Breast epithelium (tissue), 4 donors: ENCODE measurements around the gene IREB2. TPM values are rescaled to one million over a fixed set of nuclear protein-coding genes. Genes with fewer than 3 reads are reported as not detected.

Experiments used
- DNase-seq, 2 donors: peaks; one replicate each; pipeline ENCODE4 v3.0.0-alpha.2; 2019; ENCODE audit warnings: low spot score in 2 of 2
- H3K27ac ChIP-seq, 2 donors: fragments of 200-600 bp; sonication (generic) in 1 of 2; one replicate each; pipeline ENCODE4 v1.5.1; 2016 to 2019; ENCODE audit warnings: mild to moderate bottlenecking in 1 of 2
- H3K27me3 ChIP-seq, 2 donors: fragments of 200-600 bp; sonication (generic) in 1 of 2; one replicate each; pipeline versions ENCODE4 v1.5.1 to v1.6.0; 2017 to 2019; ENCODE audit warnings: control low read depth in 1 of 2, mild to moderate bottlenecking in 1 of 2
- H3K36me3 ChIP-seq: fragments of 200-600 bp; one replicate; pipeline ENCODE4 v1.5.1; 2019
- H3K4me1 ChIP-seq, 2 donors: fragments of 200-600 bp; sonication (generic); one replicate each; pipeline ENCODE4 v1.5.1; 2016 to 2019; ENCODE audit warnings: control low read depth in 1 of 2
- H3K4me3 ChIP-seq, 3 donors: fragments of 200-600 bp; sonication (generic); 1 replicate in 2 of 3; 2 replicates in 1 of 3; pipeline ENCODE4 v1.5.1; 2016 to 2019; ENCODE audit warnings: mild to moderate bottlenecking in 3 of 3, moderate library complexity in 2 of 3
- H3K9me3 ChIP-seq, 2 donors: fragments of 200-600 bp; sonication (generic) in 1 of 2; one replicate each; pipeline ENCODE4 v1.5.1; 2016 to 2019; ENCODE audit warnings: control low read depth in 1 of 2
- CTCF ChIP-seq, 3 donors: fragments of 450-650 bp; IDR thresholded peaks; one replicate each; pipeline ENCODE4 v1.5.1; 2016 to 2017; ENCODE audit warnings: antibody characterized with exemption in 3 of 3, mild to moderate bottlenecking in 3 of 3, moderate library complexity in 3 of 3
- POLR2A ChIP-seq: fragments of 450-650 bp; IDR thresholded peaks from one replicate; pipeline ENCODE4 v1.6.1; 2016; ENCODE audit warnings: antibody characterized with exemption, mild to moderate bottlenecking, moderate library complexity
- POLR2AphosphoS5 ChIP-seq, 3 donors: sonication (generic); formaldehyde crosslinking; IDR thresholded peaks; one replicate each; pipeline ENCODE4 v1.6.1; 2017; ENCODE audit warnings: antibody characterized with exemption in 3 of 3
- intact Hi-C: fragments of 100-400 bp; cut with DNase I; formaldehyde crosslinking; loops from one replicate; pipeline ENCODE4 v1.15.1; 2023; ENCODE audit warnings: low total_unique reads
- total RNA-seq, 3 donors: library from RNA; depleted of rRNA; stranded (reverse); fragments of >200 nt; gene quantifications; one replicate each; pipeline ENCODE4 v1.1.0, GENCODE V29; 2016

The IREB2 gene
- total RNA-seq, 3 donors from 2014 or later, result 45.8 to 52.2 (median 49.5) TPM

- TF ChIP-seq POLR2A (no peak), POLR2AphosphoS5 (IDR thresholded peaks at IDR 0.05) (no peak), CTCF (IDR thresholded peaks at IDR 0.05) (no peak)
- H3K4me1 ChIP-seq, result peaks cover 0 to 7% of the 10 kb centered on the region in 2 donors
- H3K4me3 ChIP-seq, result no peak overlapping the region
- intact Hi-C loops, result no loop called here
- no peaks in the 10 kb centered on the region for H3K36me3 ChIP-seq
- DNase-seq, result no peak
- H3K9me3 ChIP-seq, result no peaks in the 10 kb centered on the region
- peak overlapping the region in 1 of 2 donors; percentile 23 for H3K27ac ChIP-seq
- no peaks in the 10 kb centered on the region for H3K27me3 ChIP-seq
Observed at GRCh38 chr15:78461171-78461888, 23.3 kb downstream of the IREB2 start.

- intact Hi-C loops, result no loop called here
- TF ChIP-seq CTCF (IDR thresholded peaks at IDR 0.05), result no peak
- no peak for TF ChIP-seq POLR2A
- Histone ChIP-seq H3K4me3 (no peak overlapping the region), H3K27ac (no peak overlapping the region), H3K27me3 (no peaks in the 10 kb centered on the region), H3K36me3 (peaks cover 2% of the 10 kb centered on the region), H3K4me1 (no peaks in the 10 kb centered on the region), H3K9me3 (no peaks in the 10 kb centered on the region)
- no peak for DNase-seq
Observed at GRCh38 chr15:78469031-78469430, 31.0 kb downstream of the IREB2 start.

- Histone ChIP-seq H3K9me3 (no peaks in the 10 kb centered on the region), H3K27me3 (no peaks in the 10 kb centered on the region), H3K4me1 (no peaks in the 10 kb centered on the region), H3K27ac (no peak overlapping the region), H3K4me3 (no peak overlapping the region), H3K36me3 (peaks cover 4% of the 10 kb centered on the region)
- DNase-seq, result no peak
- intact Hi-C loops, result no loop called here
- no peak for TF ChIP-seq POLR2AphosphoS5 (IDR thresholded peaks at IDR 0.05)
- TF ChIP-seq CTCF (IDR thresholded peaks at IDR 0.05), result no peak
- TF ChIP-seq POLR2A, result no peak
Observed at GRCh38 chr15:78477295-78477694, 39.3 kb downstream of the IREB2 start.

DNA sequence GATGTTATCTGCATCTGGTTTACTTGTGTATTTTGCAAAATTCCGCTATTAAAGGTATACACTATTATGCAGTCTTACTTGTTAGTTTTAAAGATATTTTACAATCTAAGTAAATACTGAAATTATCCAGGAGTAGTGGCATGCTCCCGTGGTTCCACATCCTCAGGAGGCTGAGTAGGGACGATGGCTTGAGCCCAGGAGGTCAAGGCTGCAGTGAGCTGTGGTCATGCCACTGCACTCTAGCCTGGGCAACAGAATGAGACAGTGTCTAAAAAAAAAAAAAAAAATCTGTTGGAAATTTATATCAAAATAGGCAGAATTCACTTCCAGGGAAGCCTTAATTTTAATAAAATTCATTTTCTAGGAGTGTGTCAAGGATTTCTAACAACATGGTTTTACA lies 41.6 kb downstream of the IREB2 start:
- intact Hi-C loops, result no loop called here

More for the DNA sequence above, 41.6 kb downstream of the IREB2 start:
- Histone ChIP-seq H3K27ac (no peak overlapping the region), H3K27me3 (no peaks in the 10 kb centered on the region), H3K36me3 (peaks cover 10% of the 10 kb centered on the region), H3K4me3 (no peak overlapping the region), H3K4me1 (no peaks in the 10 kb centered on the region), H3K9me3 (no peaks in the 10 kb centered on the region)
- TF ChIP-seq CTCF (IDR thresholded peaks at IDR 0.05), result no peak
- TF ChIP-seq POLR2A, result no peak
- no peak for TF ChIP-seq POLR2AphosphoS5 (IDR thresholded peaks at IDR 0.05)
- DNase-seq, result no peak
